HepG2 (cell line): ENCODE measurements around the gene SHQ1. TPM values are rescaled to one million over a fixed set of nuclear protein-coding genes. Genes with fewer than 3 reads are reported as not detected.

Source experiments
- ATAC-seq: fragments of 200-7000 bp; cut with Tn5 transposase; 3 replicates; pipeline ENCODE4 v1.9.1; 2020; ENCODE audit warnings: mild to moderate bottlenecking, moderate library complexity
- BruUV-seq: library from RNA; stranded (reverse); fragments of 400-500 nt; replicated peaks from 2 replicates; lab custom pipeline; 2021; lab: Mats Ljungman, UMichigan
- CTCF ChIA-PET: fragments of 300-600 bp; formaldehyde crosslinking; extraction: SDS; loops from one replicate; lab custom pipeline; 2021; ENCODE audit warnings: low total read pairs, inconsistent platforms, low intra/inter-chr PET ratio; lab: Yijun Ruan, JAX
- POLR2A ChIA-PET: fragments of 350-600 bp; sonication (Branson Sonifier 250); formaldehyde crosslinking; loops from one replicate; lab custom pipeline; 2020; ENCODE audit warnings: antibody characterized with exemption, inconsistent platforms; lab: Yijun Ruan, JAX
- DNase-seq: peaks from one replicate; pipeline ENCODE4 v3.0.0-alpha.2; 2015; ENCODE audit warnings: low spot score
- FAIRE-seq: peaks from 3 replicates; lab custom pipeline; 2011; peaks lifted over from hg19 to GRCh38; lab: Jason Lieb, UNC
- H2AFZ ChIP-seq: one replicate; pipeline ENCODE4 v1.6.1; 2011; ENCODE audit warnings: low read length, inconsistent platforms
- H3K27ac ChIP-seq: fragments of 300-600 bp; 3 replicates; pipeline ENCODE4 v1.8.0; 2011; ENCODE audit warnings: mixed run types, mild to moderate bottlenecking, mixed read lengths, low read length, inconsistent platforms; ENCODE audit not compliant: insufficient read depth; ENCODE audit errors: extremely low read length
- H3K27me3 ChIP-seq, 2 experiments: fragments of 200-600 bp in 1 of 2; 2 replicates in 1 of 2; 3 replicates in 1 of 2; pipeline versions ENCODE4 v1.6.0 to v1.8.0; 2011; ENCODE audit warnings: low read length in 2 of 2, mild to moderate bottlenecking in 2 of 2, moderate library complexity in 2 of 2, inconsistent platforms in 1 of 2; ENCODE audit not compliant: insufficient read depth in 2 of 2, control insufficient read depth in 1 of 2
- H3K36me3 ChIP-seq, 2 experiments: fragments of 200-600 bp in 1 of 2; replicated peaks in 1 of 2; 2 replicates in 1 of 2; 3 replicates in 1 of 2; pipeline versions ENCODE4 v1.5.1 to v1.8.0; 2011; ENCODE audit warnings: low read length in 2 of 2, inconsistent platforms in 1 of 2; ENCODE audit not compliant: insufficient read depth in 2 of 2, control insufficient read depth in 1 of 2
- H3K4me1 ChIP-seq: 2 replicates; pipeline ENCODE4 v1.5.1; 2012; ENCODE audit warnings: low read length, inconsistent platforms; ENCODE audit not compliant: insufficient read depth
- H3K4me2 ChIP-seq: 2 replicates; pipeline ENCODE4 v1.6.0; 2011; ENCODE audit warnings: low read depth, low read length, inconsistent platforms
- H3K4me3 ChIP-seq, 3 experiments: fragments of 200-600 bp in 1 of 3; sonication (generic), shearing (Covaris generic) in 1 of 3; replicated peaks in 1 of 3; 2 replicates each; pipeline ENCODE4 v1.5.1; 2011 to 2016; ENCODE audit warnings: low read length in 3 of 3, inconsistent platforms in 2 of 3, low read depth in 2 of 3, mild to moderate bottlenecking in 2 of 3, control low read depth in 1 of 3, mixed read lengths in 1 of 3; ENCODE audit not compliant: insufficient read depth in 1 of 3
- H3K79me2 ChIP-seq: one replicate; pipeline ENCODE4 v1.6.1; 2011; ENCODE audit warnings: low read length, inconsistent platforms; ENCODE audit not compliant: insufficient read depth
- H3K9ac ChIP-seq: 2 replicates; pipeline ENCODE4 v1.6.0; 2011; ENCODE audit warnings: mild to moderate bottlenecking, low read depth, low read length, inconsistent platforms; ENCODE audit not compliant: insufficient read depth
- H3K9me3 ChIP-seq: 2 replicates; pipeline ENCODE4 v1.5.1; 2012; ENCODE audit warnings: mild to moderate bottlenecking, low read length
- H4K20me1 ChIP-seq: 2 replicates; pipeline ENCODE4 v1.6.0; 2011; ENCODE audit warnings: inconsistent platforms, mild to moderate bottlenecking, low read length, moderate library complexity; ENCODE audit not compliant: insufficient read depth
- ARNT2 ChIP-seq: sonication (generic); formaldehyde crosslinking; IDR thresholded peaks from 2 replicates; pipeline ENCODE4 v1.8.0; 2022; ENCODE audit warnings: mild to moderate bottlenecking, low read depth, missing genetic modification reagents, moderate library complexity
- ATF5 ChIP-seq: sonication (generic); formaldehyde crosslinking; IDR thresholded peaks from 2 replicates; pipeline ENCODE4 v1.4.0; 2020; ENCODE audit warnings: mild to moderate bottlenecking, low read depth, missing genetic modification reagents
- BCL6 ChIP-seq: IDR thresholded peaks from 2 replicates; pipeline ENCODE4 v1.6.1; 2016; ENCODE audit warnings: missing genetic modification reagents, missing compliant biosample characterization
- CENPX ChIP-seq: sonication (generic); formaldehyde crosslinking; IDR thresholded peaks from 2 replicates; pipeline ENCODE4 v1.9.0; 2021; ENCODE audit warnings: mild to moderate bottlenecking, missing genetic modification reagents, moderate library complexity
- CHD2 ChIP-seq: IDR thresholded peaks from 2 replicates; pipeline ENCODE4 v1.6.1; 2011; ENCODE audit warnings: low read depth, low read length, improper control_type of control experiment
- ESRRA ChIP-seq: sonication (generic); formaldehyde crosslinking; IDR thresholded peaks from 2 replicates; pipeline ENCODE4 v1.5.1; 2020; ENCODE audit warnings: mild to moderate bottlenecking, low read depth, missing genetic modification reagents
- GPN1 ChIP-seq: sonication (generic); formaldehyde crosslinking; IDR thresholded peaks from 2 replicates; pipeline ENCODE4 v1.5.1; 2020; ENCODE audit warnings: missing genetic modification reagents, borderline replicate concordance
- ISX ChIP-seq: sonication (generic); formaldehyde crosslinking; conservative IDR thresholded peaks from 2 replicates; pipeline ENCODE4 v1.5.0; 2020; ENCODE audit warnings: missing genetic modification reagents
- NFE2 ChIP-seq: sonication (generic); formaldehyde crosslinking; IDR thresholded peaks from 2 replicates; pipeline ENCODE4 v1.4.0; 2020; ENCODE audit warnings: missing genetic modification reagents
- NR2C2 ChIP-seq: sonication (generic); formaldehyde crosslinking; IDR thresholded peaks from 2 replicates; pipeline ENCODE4 v1.4.0; 2020; ENCODE audit warnings: missing genetic modification reagents, mild to moderate bottlenecking, moderate library complexity, borderline replicate concordance
- ZNF17 ChIP-seq: sonication (generic); formaldehyde crosslinking; IDR thresholded peaks from 2 replicates; pipeline ENCODE4 v1.5.0; 2020; ENCODE audit warnings: mild to moderate bottlenecking, missing genetic modification reagents
- ZNF354B ChIP-seq: sonication (generic); formaldehyde crosslinking; IDR thresholded peaks from 2 replicates; pipeline ENCODE4 v1.8.0; 2022; ENCODE audit warnings: mild to moderate bottlenecking, missing genetic modification reagents
- ZNF724P ChIP-seq: sonication (generic); formaldehyde crosslinking; IDR thresholded peaks from 2 replicates; pipeline ENCODE4 v1.8.0; 2022; ENCODE audit warnings: missing genetic modification reagents, borderline replicate concordance
- ZSCAN22 ChIP-seq: sonication (generic); formaldehyde crosslinking; IDR thresholded peaks from 2 replicates; pipeline ENCODE4 v1.4.0; 2020; ENCODE audit warnings: mild to moderate bottlenecking, missing genetic modification reagents
- WGBS: methylation state at CpG from one replicate; pipeline ENCODE4 v1.1.6; 2017; ENCODE audit warnings: low lambda C conversion rate; 5-methylcytosine and 5-hydroxymethylcytosine counted together
- in situ Hi-C: cut with HindIII; loops from 2 replicates; pipeline ENCODE4 v1.10.0; 2017; ENCODE audit warnings: low pct_unique_long_range_greater_than_20kb; ENCODE audit not compliant: extremely low pct_ligation_motif_present
- intact Hi-C: fragments of 100-400 bp; cut with micrococcal nuclease; formaldehyde crosslinking; loops from one replicate; pipeline ENCODE4 v1.10.0; 2022; ENCODE audit not compliant: unreplicated experiment
- polyA plus RNA-seq, 8 experiments: library from polyadenylated mRNA; depleted of rRNA in 3 of 8; stranded (reverse) in 7 of 8; unstranded in 1 of 8; fragments of >200 nt; fragmentation: Illumina TruSeq in 4 of 8; extraction: Trizol in 4 of 8; gene quantifications; 2 replicates each; pipeline versions ENCODE4 v1.2.1 to v1.2.3, GENCODE V29; 2011 to 2016; ENCODE audit warnings: low read depth in 4 of 8, missing spikeins in 1 of 8, mixed read lengths in 1 of 8; ENCODE audit not compliant: insufficient read depth in 1 of 8
- total RNA-seq, 5 experiments: library from RNA; depleted of rRNA; stranded (reverse); fragments of >200 nt; fragmentation: Illumina TruSeq; extraction: Trizol; gene quantifications; 2 replicates each; pipeline ENCODE4 v1.2.3, GENCODE V29; 2016; ENCODE audit warnings: low read depth in 1 of 5
- TF ChIP-seq, protein P1 (sequence below): sonication (generic); formaldehyde crosslinking; IDR thresholded peaks from 2 replicates; pipeline ENCODE4 v1.8.1; 2022; ENCODE audit warnings: low read depth, mild to moderate bottlenecking, missing genetic modification reagents

SHQ1 gene
- total and polyA plus RNA-seq, 2 of the 13 experiments (the other 11 are each of a cell fraction or from before 2014, with no cell fraction given) = 5.5 to 20.3 TPM

DNA sequence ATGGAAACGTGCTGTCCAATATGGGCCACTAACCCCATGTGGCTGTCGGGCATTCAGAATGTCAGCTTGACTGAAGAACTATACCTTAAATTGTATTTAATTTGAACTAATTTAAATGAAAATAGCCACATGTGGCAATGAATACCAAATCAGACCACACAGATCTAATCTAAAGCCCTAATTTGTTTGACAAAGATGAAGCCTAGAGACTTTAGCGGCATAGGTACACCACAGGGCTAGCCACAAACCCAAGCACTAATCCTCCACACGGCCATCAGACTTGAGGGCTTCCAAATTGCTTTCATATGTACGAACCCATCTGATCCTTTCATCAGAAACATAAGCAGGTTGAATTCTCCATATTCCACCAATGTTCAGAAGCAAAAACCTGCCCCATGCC, 81.4 kb downstream of the SHQ1 start:
- H3K79me2 ChIP-seq = no peaks in the 10 kb centered on the region
- in situ Hi-C loops = no loop called here
- POLR2A ChIA-PET = no interaction called here
- H3K9me3 ChIP-seq = no peaks in the 10 kb centered on the region
- H3K36me3 ChIP-seq = peaks cover 0 to 6% of the 10 kb centered on the region in 2 experiments; a peak in 1 of 5 replicates
- 100% methylated on average over 4 of the region's 5 CpGs for WGBS
- ATAC-seq = no peak
- no peak for TF ChIP-seq ISX (CRISPR knock-in tag)
- TF ChIP-seq, protein P1, sequence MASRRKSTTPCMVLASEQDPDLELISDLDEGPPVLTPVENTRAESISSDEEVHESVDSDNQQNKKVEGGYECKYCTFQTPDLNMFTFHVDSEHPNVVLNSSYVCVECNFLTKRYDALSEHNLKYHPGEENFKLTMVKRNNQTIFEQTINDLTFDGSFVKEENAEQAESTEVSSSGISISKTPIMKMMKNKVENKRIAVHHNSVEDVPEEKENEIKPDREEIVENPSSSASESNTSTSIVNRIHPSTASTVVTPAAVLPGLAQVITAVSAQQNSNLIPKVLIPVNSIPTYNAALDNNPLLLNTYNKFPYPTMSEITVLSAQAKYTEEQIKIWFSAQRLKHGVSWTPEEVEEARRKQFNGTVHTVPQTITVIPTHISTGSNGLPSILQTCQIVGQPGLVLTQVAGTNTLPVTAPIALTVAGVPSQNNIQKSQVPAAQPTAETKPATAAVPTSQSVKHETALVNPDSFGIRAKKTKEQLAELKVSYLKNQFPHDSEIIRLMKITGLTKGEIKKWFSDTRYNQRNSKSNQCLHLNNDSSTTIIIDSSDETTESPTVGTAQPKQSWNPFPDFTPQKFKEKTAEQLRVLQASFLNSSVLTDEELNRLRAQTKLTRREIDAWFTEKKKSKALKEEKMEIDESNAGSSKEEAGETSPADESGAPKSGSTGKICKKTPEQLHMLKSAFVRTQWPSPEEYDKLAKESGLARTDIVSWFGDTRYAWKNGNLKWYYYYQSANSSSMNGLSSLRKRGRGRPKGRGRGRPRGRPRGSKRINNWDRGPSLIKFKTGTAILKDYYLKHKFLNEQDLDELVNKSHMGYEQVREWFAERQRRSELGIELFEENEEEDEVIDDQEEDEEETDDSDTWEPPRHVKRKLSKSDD (CRISPR knock-in tag) = no peak
- TF ChIP-seq NFE2 (CRISPR knock-in tag) = no peak
- TF ChIP-seq ZSCAN22 (CRISPR knock-in tag) = no peak
- TF ChIP-seq ZNF354B (CRISPR knock-in tag) = no peak
- TF ChIP-seq CENPX = no peak
- no peak for TF ChIP-seq ARNT2 (CRISPR knock-in tag)
- TF ChIP-seq GPN1 (CRISPR knock-in tag) = no peak
- TF ChIP-seq ATF5 (CRISPR knock-in tag) = no peak
- no peak for TF ChIP-seq ZNF17
- TF ChIP-seq ESRRA (CRISPR knock-in tag) = no peak
- TF ChIP-seq ZNF724P (CRISPR knock-in tag) = no peak
- TF ChIP-seq NR2C2 = no peak
- no peak for TF ChIP-seq BCL6 (CRISPR knock-in tag)
- TF ChIP-seq CHD2 = no peak
- TF ChIP-seq, all 625 proteins: peak for 0
- Histone ChIP-seq H3K4me1 (no peaks in the 10 kb centered on the region), H3K9ac (no peak overlapping the region), H3K27ac (no peak overlapping the region), H2AFZ (no peak overlapping the region), H3K4me3 (no peak overlapping the region), H3K27me3 (no peaks in the 10 kb centered on the region), H4K20me1 (no peaks in the 10 kb centered on the region), H3K4me2 (no peak overlapping the region)
- CTCF ChIA-PET = no interaction called here
- no TSS peak for BruUV-seq
- no peak for FAIRE-seq
- DNase-seq = no peak
- intact Hi-C loops = no loop called here
